HG02938 (cell line): ENCODE results near the gene CTIF.

ENCODE experiments used
- ATAC-seq: cut with Tn5 transposase; IDR thresholded peaks from one replicate; pipeline ENCODE4 v1.9.1; 2021; ENCODE audit warnings: mild to moderate bottlenecking, moderate library complexity; ENCODE audit not compliant: unreplicated experiment

Gene CTIF

GRCh38 chr18:48742304-48742703 is 203.5 kb downstream of the CTIF start:
- no peak for ATAC-seq

- no peak for ATAC-seq
Observed at GRCh38 chr18:48742706-48743475, 204.1 kb downstream of the CTIF start.

GRCh38 chr18:48743886-48744285 is 205.1 kb downstream of the CTIF start:
- ATAC-seq = no peak

- ATAC-seq = no peak
Observed at GRCh38 chr18:48745293-48745692, 206.5 kb downstream of the CTIF start.

- no peak for ATAC-seq
Observed at GRCh38 chr18:48749768-48750167, 210.9 kb downstream of the CTIF start.

- ATAC-seq = no peak
Observed at GRCh38 chr18:48750485-48751175, 211.8 kb downstream of the CTIF start.

- ATAC-seq = no peak
Observed at GRCh38 chr18:48751727-48752468, 213.1 kb downstream of the CTIF start.

- ATAC-seq = no peak
Observed at GRCh38 chr18:48752478-48752877, 213.6 kb downstream of the CTIF start.

- ATAC-seq = no peak
Observed at GRCh38 chr18:48752928-48753327, 214.1 kb downstream of the CTIF start.

GRCh38 chr18:48753691-48754090 is 214.9 kb downstream of the CTIF start:
- ATAC-seq = no peak

GRCh38 chr18:48754559-48754958 is 215.7 kb downstream of the CTIF start:
- ATAC-seq = no peak

- ATAC-seq = peak; percentile 59
Observed at GRCh38 chr18:48754993-48755473, 216.2 kb downstream of the CTIF start.

GRCh38 chr18:48756511-48757226 is 217.8 kb downstream of the CTIF start:
- no peak for ATAC-seq

- ATAC-seq = no peak
Observed at GRCh38 chr18:48757367-48757766, 218.5 kb downstream of the CTIF start.

GRCh38 chr18:48757906-48758305 is 219.1 kb downstream of the CTIF start:
- no peak for ATAC-seq

GRCh38 chr18:48761582-48761981 is 222.8 kb downstream of the CTIF start:
- no peak for ATAC-seq

GRCh38 chr18:48762022-48762421 is 223.2 kb downstream of the CTIF start:
- ATAC-seq = no peak

GRCh38 chr18:48762836-48763718 is 224.2 kb downstream of the CTIF start:
- no peak for ATAC-seq

- ATAC-seq = no peak
Observed at GRCh38 chr18:48763719-48764100, 224.9 kb downstream of the CTIF start.

- no peak for ATAC-seq
Observed at GRCh38 chr18:48765053-48765452, 226.2 kb downstream of the CTIF start.
